HG02642 (cell line): ENCODE results near the gene NEURL2.

Source experiments
- ATAC-seq: cut with Tn5 transposase; IDR thresholded peaks from one replicate; pipeline ENCODE4 v1.9.1; 2021; ENCODE audit warnings: mild to moderate bottlenecking; ENCODE audit not compliant: unreplicated experiment, poor library complexity

Gene NEURL2

GRCh38 chr20:45920462-45921336, 29.7 kb upstream of the NEURL2 start:
- ATAC-seq = no peak

DNA sequence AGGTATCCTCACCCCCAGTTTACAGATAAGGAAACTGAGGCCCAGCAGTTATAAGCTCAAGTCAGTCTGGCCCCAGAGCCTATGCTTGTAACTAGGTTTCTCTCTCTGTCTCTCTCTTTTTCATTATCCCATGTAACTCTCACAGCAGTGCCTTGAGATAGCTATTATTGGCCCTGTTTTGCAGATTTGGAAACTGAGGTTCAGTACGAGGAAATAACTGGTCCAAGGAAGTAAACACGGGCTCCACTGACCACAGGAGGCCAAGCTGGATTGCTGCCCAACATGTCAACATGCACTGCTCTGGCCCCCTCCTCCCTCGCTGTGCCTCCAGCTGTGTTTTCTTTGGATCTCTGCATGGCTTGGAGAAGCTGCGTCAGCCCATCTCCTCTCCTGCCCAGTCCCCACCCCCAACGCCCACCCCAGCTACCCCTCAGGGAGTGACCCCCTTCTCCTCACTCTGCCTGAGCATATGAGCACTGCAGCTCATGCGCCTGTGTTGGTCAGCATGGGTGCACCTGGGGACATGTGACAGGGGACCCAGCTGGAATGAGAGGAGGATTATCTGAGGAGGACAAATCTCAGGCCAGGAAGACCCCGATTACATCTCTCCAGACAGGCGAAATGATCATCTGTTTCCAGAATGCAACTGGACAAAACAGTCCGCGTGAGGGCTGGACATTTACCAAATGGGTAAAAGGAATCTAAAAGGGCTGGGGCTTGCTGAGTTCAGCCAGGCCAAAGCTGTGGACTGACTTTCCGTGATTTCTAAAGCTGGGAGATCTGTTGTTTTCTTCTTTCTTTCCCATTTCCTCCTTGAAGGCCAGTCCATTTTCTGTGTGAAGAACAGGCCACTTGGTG, 28.8 kb upstream of the NEURL2 start:
- no peak for ATAC-seq

- ATAC-seq = no peak
Measured at GRCh38 chr20:45918779-45919537, 27.9 kb upstream of the NEURL2 start.

GRCh38 chr20:45918182-45918737, 27.3 kb upstream of the NEURL2 start:
- ATAC-seq = no peak

DNA sequence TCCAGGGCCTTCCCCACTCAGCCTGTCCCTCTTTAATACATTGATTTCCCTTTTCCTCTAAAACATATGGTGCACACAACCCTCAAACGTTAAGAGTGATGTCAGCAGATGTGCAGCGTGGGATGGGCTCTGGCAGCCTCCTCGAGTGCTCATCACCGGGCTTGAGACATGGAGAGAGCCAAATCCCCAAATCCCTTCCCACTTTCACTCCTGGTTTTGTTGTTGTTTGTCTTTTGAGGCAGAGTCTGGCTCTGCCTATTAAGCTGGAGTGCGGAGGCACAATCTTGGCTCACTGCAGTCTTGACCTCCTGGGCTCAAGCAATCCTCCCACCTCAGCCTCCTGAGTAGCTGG, 26.8 kb upstream of the NEURL2 start:
- ATAC-seq = no peak

DNA sequence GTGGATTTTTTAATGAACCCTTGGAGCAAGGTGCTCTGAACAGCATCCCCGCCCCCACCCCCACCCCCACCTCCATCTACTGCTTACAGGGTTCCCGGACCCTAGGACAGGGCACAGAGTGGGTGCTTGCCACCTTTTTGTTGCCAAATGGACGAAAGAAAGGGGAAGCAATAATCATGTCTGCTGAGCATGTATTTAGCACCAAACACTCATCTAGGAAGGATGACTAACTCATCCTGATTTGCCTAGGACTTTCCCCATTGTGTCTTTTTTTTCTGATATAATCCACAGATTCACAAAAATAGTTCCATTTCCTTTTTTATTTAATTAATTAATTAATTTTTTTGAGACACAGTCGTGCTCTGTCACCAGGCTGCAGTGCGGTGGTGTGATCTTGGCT, 22.1 kb upstream of the NEURL2 start:
- no peak for ATAC-seq

GRCh38 chr20:45912344-45912682, 21.3 kb upstream of the NEURL2 start:
- ATAC-seq = no peak

GRCh38 chr20:45911486-45912343, 20.7 kb upstream of the NEURL2 start, which contains the start of gene PLTP:
PLTP (minus strand) TSS chr20:45912155; CDS start chr20:45911452, 703 bp downstream.
- no peak for ATAC-seq

- ATAC-seq = peak; percentile 91
Measured at GRCh38 chr20:45910670-45911485, 19.9 kb upstream of the NEURL2 start.

DNA sequence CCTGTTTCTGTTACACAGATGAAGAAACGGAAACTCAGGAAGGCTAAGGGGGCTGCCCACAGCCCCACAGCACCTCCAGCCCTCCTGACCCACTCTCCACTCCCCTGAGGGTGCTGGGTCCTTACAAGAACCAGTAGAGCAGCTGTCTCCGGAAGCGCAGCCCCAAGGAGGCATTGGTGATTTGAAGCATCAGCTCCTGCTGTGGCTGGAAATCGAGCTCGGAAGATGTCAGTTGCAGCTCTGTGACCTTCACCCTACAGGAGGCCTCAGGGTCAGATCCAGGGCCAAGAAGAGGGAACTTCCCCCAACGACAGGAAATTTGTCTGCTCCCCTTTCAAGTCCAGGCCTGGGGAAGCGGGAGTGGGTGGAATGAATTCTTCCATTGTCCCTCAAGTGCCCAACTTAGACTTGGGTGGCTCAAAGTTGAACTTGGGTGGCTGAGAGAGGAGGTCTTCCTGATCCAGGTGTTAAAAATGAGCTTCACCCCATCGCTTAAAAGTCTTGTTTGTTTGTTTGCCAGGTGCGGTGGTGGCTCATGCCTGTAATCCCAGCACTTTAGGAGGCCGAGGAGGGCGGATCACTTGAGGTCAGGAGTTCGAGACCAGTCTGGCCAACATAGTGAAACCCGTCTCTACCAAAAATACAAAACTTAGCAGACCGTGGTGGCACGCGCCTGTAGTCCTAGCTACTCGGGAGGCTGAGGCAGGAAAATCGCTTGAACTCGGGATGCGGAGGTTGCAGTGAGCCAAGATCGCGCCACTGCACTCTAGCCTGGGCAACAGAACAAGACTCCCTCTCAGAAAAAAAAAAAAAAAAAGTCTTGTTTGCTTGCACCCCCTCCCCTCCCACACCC, 19.0 kb upstream of the NEURL2 start:
- ATAC-seq = no peak

DNA sequence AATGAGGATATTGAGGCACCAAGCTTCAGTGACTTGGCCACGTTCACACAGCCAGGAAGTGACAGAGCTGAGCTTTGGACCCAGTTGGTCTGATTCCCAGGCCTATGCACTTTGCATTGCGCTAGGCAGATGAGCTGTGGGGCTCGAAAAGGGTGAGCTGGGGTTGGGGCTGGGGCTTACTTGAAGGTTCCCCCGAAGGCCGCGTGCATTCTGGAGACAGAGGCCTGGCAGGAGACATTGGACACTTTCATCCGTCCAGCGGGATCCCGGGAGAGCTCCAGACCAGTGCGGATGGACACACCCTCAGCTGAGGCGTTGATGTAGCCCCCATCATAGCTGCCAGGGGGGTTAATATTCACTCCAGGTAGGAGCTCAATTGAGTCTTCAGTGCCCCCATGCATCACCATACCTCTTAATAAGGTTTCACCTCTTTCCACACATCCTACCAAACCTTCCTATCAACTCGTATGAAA, 18.4 kb upstream of the NEURL2 start:
- no peak for ATAC-seq

GRCh38 chr20:45908084-45908483, 17.1 kb upstream of the NEURL2 start:
- no peak for ATAC-seq

DNA sequence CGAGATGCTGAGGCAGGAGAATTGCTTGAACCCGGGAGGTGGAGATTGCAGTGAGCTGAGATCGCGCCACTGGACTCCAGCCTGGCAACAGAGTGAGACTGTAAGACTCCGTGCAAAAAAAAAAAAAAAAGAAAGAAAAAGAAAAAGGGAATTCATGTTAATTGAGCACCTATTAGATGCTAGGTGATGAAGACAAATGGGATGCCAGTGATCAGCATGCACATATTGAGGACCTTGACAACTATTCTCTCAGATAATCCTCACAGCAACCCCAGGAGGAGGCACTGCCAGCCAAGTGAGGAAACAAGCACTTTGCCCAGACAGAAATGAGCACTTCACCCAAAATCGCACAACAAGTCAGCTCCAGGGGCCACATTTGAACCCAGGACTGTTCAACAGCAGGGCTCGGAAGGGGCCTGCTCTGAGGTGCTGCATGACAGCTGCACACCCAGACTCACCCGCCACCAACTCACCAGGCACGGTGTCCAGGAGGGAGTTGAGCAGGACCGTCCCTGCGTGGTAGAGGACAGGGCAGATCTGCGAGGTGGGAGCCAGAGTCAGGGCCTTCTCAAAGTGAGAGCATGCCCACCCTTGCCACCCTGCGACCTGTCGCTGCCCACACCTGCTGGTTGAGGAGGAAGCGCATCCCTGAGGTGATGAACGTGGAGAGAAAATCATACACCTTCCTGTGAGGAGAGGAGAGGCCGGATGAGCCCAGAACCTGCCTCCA, 16.4 kb upstream of the NEURL2 start:
- ATAC-seq = no peak

DNA sequence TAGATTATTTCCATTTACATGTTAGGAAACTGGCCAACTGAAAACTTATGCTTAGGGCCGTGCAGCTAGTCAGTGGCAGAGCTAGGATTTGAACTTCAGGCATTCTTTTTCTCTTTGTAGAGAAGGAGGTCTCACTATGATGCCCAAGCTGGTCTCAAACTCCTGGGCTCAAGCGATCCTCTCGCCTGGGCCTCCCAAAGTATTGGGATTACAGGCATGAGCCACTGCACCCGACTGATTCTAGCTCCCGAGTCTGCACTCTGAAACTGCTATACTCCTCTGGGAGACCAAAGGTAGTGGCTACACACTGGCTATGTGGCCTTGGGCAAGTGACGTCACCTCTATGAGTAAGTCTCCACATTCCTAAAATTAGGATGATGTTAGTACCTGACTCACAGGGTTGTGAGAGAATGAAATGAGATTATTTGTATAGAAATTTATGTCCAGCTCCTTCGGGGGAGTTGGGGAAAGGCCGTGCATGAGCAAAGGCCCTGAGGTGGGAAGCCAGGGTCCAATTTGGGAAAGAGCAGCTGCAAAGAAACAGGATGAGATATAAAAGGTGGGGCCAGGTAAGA, 14.6 kb upstream of the NEURL2 start:
- no peak for ATAC-seq

DNA sequence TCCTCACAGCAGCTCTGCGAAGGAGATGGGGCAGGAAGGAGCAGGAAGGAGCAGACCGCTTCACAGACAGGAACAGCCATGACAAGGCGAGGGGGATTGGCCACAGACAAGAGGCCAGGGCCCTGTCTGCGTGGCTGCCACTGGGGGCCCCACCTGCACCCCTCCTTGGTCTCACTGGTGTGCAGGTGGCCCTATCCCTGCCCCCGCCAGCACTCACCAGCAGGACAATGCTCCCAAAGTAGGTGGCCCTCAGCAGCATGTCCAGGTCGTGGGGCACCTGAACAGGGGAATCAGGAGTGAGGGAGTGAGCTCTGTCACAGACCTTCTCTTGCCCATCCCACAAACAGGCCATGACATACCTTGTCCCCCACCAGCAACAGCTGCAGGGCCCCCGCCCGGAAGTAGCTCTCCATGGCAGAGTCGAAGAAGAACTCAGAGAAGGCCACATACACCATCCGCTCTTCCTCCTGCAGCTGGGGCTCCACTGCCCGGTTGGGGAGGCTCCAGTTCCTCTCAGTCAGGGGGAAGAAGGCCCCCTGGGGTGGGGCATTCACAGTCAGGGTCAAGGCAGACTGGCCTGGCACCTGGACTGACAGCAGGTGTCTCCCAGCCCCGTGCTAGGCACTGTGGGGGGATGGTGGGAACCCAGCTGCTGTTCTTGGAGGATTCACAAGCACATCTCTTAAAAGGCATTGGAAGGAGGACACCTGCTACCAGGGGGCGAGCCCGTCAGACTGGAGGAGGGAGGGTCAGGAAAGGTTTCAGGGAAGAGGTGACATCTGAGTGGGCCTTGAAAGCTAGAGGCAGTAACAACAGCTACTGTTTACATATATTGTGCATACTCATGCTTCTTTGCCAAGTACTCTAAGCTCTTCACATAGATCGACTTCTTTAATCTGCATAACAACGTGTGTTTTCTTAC, 13.8 kb upstream of the NEURL2 start:
- ATAC-seq = no peak
